NB4 (cell line): ENCODE results near the gene TSC1.

Experiments used
- CTCF ChIP-seq: IDR thresholded peaks from one replicate; pipeline ENCODE4 v1.5.1; 2012; ENCODE audit warnings: low read depth, low read length
- MAX ChIP-seq: IDR thresholded peaks from 2 replicates; pipeline ENCODE4 v1.6.1; 2011; ENCODE audit warnings: low read depth, low read length
- POLR2A ChIP-seq: IDR thresholded peaks from 2 replicates; pipeline ENCODE4 v1.6.1; 2011; ENCODE audit warnings: mild to moderate bottlenecking; ENCODE audit not compliant: insufficient read length; ENCODE audit errors: extremely low read depth

GRCh38 chr9:132993511-132993939 is 49.1 kb upstream of the TSC1 start:
- TF ChIP-seq CTCF (no peak), POLR2A (peak; percentile 15), MAX (peak; percentile 58)
